HUES6 (cell line): Measurements from ENCODE around the gene PFKP.
"Not testable (repeated sequence)": the region's sequence is repeated elsewhere in the genome, so short reads cannot be mapped to it uniquely, and the experiment has no call there.

Experiments
- H3K27ac ChIP-seq: 2 replicates; pipeline ENCODE4 v1.7.0; 2013; ENCODE audit warnings: low read depth, mild to moderate bottlenecking, low read length, inconsistent platforms
- H3K27me3 ChIP-seq: 2 replicates; pipeline ENCODE4 v1.6.1; 2013; ENCODE audit warnings: low read length; ENCODE audit not compliant: control insufficient read depth, insufficient read depth
- H3K36me3 ChIP-seq: 2 replicates; pipeline ENCODE4 v1.6.1; 2013; ENCODE audit warnings: low read length; ENCODE audit not compliant: control insufficient read depth, insufficient read depth
- H3K4me1 ChIP-seq: 2 replicates; pipeline ENCODE4 v1.6.1; 2013; ENCODE audit warnings: low read length; ENCODE audit not compliant: control insufficient read depth, insufficient read depth
- H3K4me3 ChIP-seq: 2 replicates; pipeline ENCODE4 v1.5.1; 2013; ENCODE audit warnings: low read depth, low read length
- H3K9ac ChIP-seq: one replicate; pipeline ENCODE4 v1.6.1; 2013; ENCODE audit warnings: mild to moderate bottlenecking, low read length
- H3K9me3 ChIP-seq: 2 replicates; pipeline ENCODE4 v1.6.1; 2013; ENCODE audit warnings: low read depth, low read length; ENCODE audit not compliant: control insufficient read depth, insufficient read depth

The PFKP gene

DNA sequence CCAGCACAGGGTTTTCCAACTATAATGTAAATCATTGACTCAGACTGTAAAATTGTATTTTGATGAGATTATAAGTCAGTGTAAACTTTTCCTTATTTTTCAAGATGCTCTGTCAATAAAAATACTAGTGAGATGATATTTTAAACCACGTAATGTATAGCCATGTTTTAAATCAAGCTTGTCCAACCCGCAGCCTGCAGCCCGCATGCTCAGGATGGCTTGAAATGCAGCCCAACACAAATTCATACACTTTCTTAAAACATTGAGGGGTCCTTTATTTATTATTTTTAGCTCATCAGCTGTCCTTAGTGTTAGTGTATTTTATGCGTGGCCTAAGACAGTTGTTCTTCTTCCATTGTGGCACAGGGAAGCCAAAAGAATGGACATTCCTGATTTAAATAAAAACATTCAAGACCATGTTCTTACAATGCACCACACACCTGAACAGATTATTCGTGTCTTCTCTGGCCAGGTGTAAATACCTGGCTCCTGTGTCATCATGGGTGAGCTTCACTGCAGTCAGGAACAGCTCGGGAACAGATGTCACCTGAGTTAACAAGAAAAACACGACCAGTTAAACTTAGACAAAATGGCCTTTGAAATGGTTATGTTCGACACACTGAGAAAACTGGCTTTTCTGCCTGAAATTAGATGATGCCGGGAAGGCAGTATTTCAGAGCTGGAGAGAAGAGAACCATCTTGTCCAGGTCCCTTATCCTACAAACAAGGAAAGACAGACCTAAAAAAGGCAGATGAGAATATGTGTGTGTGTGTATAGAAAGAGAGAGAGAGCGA, 99.3 kb downstream of the PFKP start:
- Histone ChIP-seq H3K4me3 (no peak overlapping the region), H3K9me3 (no peaks in the 10 kb centered on the region), H3K27ac (no peak overlapping the region), H3K27me3 (no peaks in the 10 kb centered on the region), H3K4me1 (no peaks in the 10 kb centered on the region), H3K9ac (no peak overlapping the region), H3K36me3 (peaks cover 60% of the 10 kb centered on the region)

DNA sequence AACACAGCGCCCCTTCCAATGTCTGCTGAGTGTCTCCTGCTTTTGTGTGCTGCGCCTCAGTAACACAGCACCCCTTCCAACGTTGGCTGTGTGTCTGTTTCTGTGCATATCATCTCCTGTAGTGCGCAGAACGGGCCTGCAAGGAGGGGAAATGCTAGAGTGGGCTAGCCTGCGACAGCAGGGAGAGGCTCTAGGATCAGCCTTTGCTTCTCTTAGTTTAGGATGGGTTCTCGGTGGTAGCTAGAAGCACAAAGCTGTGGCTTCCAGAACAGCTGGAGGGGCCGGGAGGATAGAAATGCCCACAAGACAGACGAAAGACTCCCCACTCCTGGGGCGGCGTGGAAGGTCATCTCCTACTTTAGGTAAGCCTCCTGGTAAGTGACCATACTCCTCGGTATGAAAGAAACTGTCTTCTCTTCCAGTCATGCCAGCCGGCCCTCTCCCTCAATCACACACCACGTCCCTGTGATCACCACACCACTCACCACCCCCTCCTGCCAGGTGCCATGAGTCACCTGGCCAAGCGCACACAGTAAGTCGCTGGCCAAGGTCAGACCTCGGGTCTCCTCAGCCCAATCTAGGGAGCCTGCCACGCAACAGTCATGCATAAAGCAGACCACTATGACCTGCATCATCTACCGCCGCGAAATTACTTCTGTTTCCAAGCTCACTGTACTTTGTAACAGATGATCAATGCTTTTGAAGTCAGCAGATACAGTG, 100.4 kb downstream of the PFKP start:
- peaks cover 60% of the 10 kb centered on the region for H3K36me3 ChIP-seq

DNA sequence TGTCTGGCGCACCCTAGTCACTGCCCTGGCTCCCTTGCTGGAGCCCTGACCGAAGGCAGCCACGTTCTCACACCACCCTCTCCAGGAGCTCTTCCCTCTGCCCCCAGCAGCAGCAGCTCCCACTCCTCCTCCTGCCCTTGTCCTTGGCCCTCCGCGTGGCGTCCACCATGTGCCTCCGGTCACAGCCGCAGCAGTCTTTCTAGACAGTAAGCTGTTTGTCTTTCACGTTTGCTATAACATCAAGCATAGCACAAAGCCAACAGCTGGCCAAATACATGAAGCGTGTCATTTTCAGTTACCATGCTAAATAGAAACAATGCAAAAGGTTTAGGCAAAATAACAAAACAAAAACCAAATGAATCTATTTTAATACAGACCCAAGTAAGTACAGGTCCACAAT, 101.9 kb downstream of the PFKP start:
- Histone ChIP-seq H3K9me3 (no peaks in the 10 kb centered on the region), H3K36me3 (peaks cover 48% of the 10 kb centered on the region), H3K4me1 (peaks cover 6% of the 10 kb centered on the region), H3K4me3 (no peak overlapping the region), H3K27ac (no peak overlapping the region), H3K27me3 (no peaks in the 10 kb centered on the region), H3K9ac (no peak overlapping the region)

More for the DNA sequence above, 100.4 kb downstream of the PFKP start:
- Histone ChIP-seq H3K4me3 (no peak overlapping the region), H3K9ac (no peak overlapping the region), H3K4me1 (no peaks in the 10 kb centered on the region), H3K27me3 (no peaks in the 10 kb centered on the region), H3K9me3 (no peaks in the 10 kb centered on the region), H3K27ac (no peak overlapping the region)

DNA sequence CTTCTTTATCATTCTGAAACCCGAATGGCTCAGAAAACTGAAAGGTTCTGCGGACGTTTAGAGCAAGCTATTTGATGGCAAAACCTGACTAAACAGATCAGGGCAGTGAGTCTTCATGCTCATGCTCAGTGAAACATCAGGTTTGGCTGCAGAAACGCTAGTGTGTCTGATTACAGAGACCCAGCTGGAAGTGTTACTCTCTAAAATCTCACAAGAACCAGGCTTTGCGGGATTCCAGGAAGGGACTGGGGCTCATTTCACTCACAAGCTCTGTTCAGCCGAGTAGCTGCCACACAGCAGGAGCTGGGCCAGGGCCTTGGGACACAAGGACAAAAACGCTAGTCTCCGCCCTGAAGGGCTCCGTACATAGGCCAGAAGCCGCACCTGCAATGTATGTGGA, 102.3 kb downstream of the PFKP start:
- Histone ChIP-seq H3K36me3 (peaks cover 44% of the 10 kb centered on the region), H3K4me1 (peaks cover 6% of the 10 kb centered on the region), H3K4me3 (no peak overlapping the region), H3K27me3 (no peaks in the 10 kb centered on the region), H3K9ac (no peak overlapping the region), H3K27ac (no peak overlapping the region), H3K9me3 (no peaks in the 10 kb centered on the region)

GRCh38 chr10:3171488-3171887, 104.1 kb downstream of the PFKP start:
- not testable (repeated sequence) for H3K27ac ChIP-seq, H3K27me3 ChIP-seq, H3K9me3 ChIP-seq, H3K9ac ChIP-seq, H3K4me1 ChIP-seq
- peaks cover 29% of the 10 kb centered on the region for H3K36me3 ChIP-seq
- peak overlapping the region; percentile 83 for H3K4me3 ChIP-seq

DNA sequence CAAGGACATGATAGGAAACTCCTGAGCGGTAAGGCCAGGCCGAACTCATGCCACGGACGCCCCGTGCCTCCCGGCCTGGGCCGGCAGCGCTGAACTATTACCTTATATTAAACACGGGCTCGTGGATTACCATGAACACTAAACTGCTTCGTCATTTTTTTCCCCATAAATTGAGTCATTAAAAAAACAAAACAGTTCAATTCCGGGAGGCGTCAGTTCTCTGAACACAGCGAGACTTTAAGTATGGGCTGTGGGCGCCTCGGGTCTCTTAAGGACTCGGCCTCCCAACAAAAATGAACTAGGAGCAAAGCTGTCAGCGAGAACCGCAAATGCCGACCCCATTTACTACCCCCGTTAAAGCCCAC, 104.7 kb downstream of the PFKP start:
- H3K9ac ChIP-seq, result peak overlapping the region; percentile 62
- no peak overlapping the region for H3K27ac ChIP-seq
- H3K4me1 ChIP-seq, result peaks cover 6% of the 10 kb centered on the region
- H3K36me3 ChIP-seq, result peaks cover 23% of the 10 kb centered on the region
- H3K4me3 ChIP-seq, result peak overlapping the region; percentile 83
- no peaks in the 10 kb centered on the region for H3K27me3 ChIP-seq
- H3K9me3 ChIP-seq, result no peaks in the 10 kb centered on the region

DNA sequence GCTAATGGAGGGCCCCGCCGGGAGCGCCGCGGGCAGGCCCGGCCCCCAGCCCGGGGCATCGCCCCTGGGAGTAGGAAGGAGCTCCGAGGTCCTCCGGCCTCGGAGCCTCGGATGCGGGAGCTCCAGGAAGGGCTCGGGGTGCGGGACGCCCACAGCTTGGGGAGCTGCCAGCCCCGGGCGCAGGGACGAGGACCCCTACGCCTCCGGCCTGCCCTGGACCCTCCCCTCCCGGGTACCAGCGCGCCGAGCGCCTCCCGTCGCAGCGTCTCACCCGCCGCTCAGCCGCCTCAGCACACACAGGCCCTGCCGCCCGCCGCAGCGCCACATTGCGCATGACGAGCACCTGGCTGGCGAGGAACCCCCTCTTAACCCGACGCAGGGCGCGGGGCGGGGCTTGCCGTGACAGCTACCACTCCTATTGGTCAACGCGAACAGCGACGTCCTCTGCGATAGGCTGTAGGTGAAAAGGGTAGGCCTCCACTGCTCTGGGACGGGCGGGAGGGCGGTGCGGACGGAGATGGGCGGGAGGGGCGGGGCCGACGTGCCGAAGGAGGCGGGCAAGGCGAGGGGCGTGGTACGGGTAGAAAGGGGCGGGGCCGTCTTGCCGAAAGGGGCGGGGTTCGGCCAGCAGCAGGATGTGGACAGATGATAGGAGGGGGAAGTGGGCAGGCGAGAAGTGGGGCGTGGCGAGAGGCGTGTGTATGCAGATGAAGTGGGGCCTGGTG, 105.3 kb downstream of the PFKP start, which contains the start of gene PITRM1:
Gene PITRM1, minus strand, starts transcription at position 337 of the 725 bp plus-strand sequence. Its CDS starts 10 bp downstream, at position 327.
- Histone ChIP-seq H3K4me1 (peaks cover 6% of the 10 kb centered on the region), H3K4me3 (peak within 1 kb of the TSS; percentile 83), H3K36me3 (peaks cover 19% of the 10 kb centered on the region), H3K27ac (peak within 1 kb of the TSS; percentile 36; the same call in 1 of the 2 replicates), H3K27me3 (no peaks in the 10 kb centered on the region), H3K9ac (peak within 1 kb of the TSS; percentile 62), H3K9me3 (no peaks in the 10 kb centered on the region)

- no peaks in the 10 kb centered on the region for H3K9me3 ChIP-seq
- no peaks in the 10 kb centered on the region for H3K27me3 ChIP-seq
- peak overlapping the region; percentile 36; the same call in 1 of the 2 replicates for H3K27ac ChIP-seq
- peak overlapping the region; percentile 21 for H3K9ac ChIP-seq
- peaks cover 16% of the 10 kb centered on the region for H3K36me3 ChIP-seq
- H3K4me1 ChIP-seq, result peaks cover 6% of the 10 kb centered on the region
- peak overlapping the region; percentile 53 for H3K4me3 ChIP-seq
Observed at GRCh38 chr10:3173171-3173878, 106.0 kb downstream of the PFKP start.

DNA sequence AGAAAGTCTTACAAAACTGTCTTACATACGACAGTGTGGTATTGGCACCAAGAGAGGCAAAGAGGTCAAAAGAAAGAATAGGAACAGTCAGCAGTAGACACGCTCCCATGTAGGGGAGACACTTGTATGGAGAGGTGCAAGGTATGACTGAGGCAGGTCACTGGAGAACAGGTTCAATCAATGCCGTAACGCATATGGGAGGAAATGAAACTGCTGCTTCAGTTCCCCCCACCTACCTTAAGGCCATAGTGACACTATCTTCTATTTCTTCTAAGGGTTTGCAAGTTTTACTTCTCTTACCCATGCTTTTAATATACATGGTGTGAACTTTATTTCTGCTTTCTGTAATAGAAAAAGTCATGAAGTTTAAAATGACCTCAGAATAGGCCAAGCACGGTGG, 110.7 kb downstream of the PFKP start:
- H3K27me3 ChIP-seq, result no peaks in the 10 kb centered on the region
- H3K9me3 ChIP-seq, result no peaks in the 10 kb centered on the region
- no peak overlapping the region for H3K27ac ChIP-seq
- no peaks in the 10 kb centered on the region for H3K36me3 ChIP-seq
- H3K4me1 ChIP-seq, result peaks cover 15% of the 10 kb centered on the region
- no peak overlapping the region for H3K4me3 ChIP-seq
- no peak overlapping the region for H3K9ac ChIP-seq

GRCh38 chr10:3179174-3179573, 111.8 kb downstream of the PFKP start:
- Histone ChIP-seq H3K4me1 (peaks cover 17% of the 10 kb centered on the region), H3K9me3 (no peaks in the 10 kb centered on the region), H3K4me3 (no peak overlapping the region), H3K9ac (no peak overlapping the region), H3K36me3 (no peaks in the 10 kb centered on the region), H3K27me3 (no peaks in the 10 kb centered on the region), H3K27ac (no peak overlapping the region)
